HCT116 (cell line): ENCODE measurements around the gene DPP4.

Experiments used
- CBX3 ChIP-seq: IDR thresholded peaks from 2 replicates; pipeline ENCODE4 v1.6.1; 2012; ENCODE audit warnings: low read depth
- EZH2 ChIP-seq: fragments of 200-600 bp; sonication (generic); IDR thresholded peaks from 2 replicates; pipeline ENCODE4 v1.6.1; 2017; ENCODE audit warnings: antibody characterized with exemption, mixed run types
- FOSL1 ChIP-seq: IDR thresholded peaks from 2 replicates; pipeline ENCODE4 v1.6.1; 2012; ENCODE audit warnings: low read depth
- POLR2A ChIP-seq: IDR thresholded peaks from 2 replicates; pipeline ENCODE4 v1.7.0; 2011; ENCODE audit warnings: borderline replicate concordance; ENCODE audit not compliant: insufficient read depth, insufficient read length; ENCODE audit errors: extremely low read depth
- POLR2AphosphoS5 ChIP-seq: IDR thresholded peaks from 2 replicates; pipeline ENCODE4 v1.6.1; 2011; ENCODE audit warnings: mild to moderate bottlenecking, low read depth, low read length, moderate library complexity
- SIN3A ChIP-seq: IDR thresholded peaks from 2 replicates; pipeline ENCODE4 v1.6.1; 2012; ENCODE audit warnings: low read depth
- SP1 ChIP-seq: IDR thresholded peaks from 2 replicates; pipeline ENCODE4 v1.6.1; 2012; ENCODE audit warnings: low read depth
- ZNF274 ChIP-seq: fragments of 200-500 bp; sonication (Bioruptor generic); IDR thresholded peaks from 2 replicates; pipeline ENCODE4 v1.6.1; 2014; ENCODE audit warnings: mild to moderate bottlenecking, low read depth, low read length, inconsistent platforms
- TF ChIP-seq, protein P1 (sequence below): IDR thresholded peaks from 2 replicates; pipeline ENCODE4 v1.6.1; 2012; ENCODE audit warnings: low read depth
- TF ChIP-seq, protein P2 (sequence below), 3 experiments: fragments of 200-600 bp in 1 of 3; sonication (generic) in 1 of 3; IDR thresholded peaks in 2 of 3; conservative IDR thresholded peaks in 1 of 3; 2 replicates each; pipeline ENCODE4 v1.5.1; 2012 to 2017; ENCODE audit warnings: low read depth in 2 of 3, low read length in 2 of 3, antibody characterized with exemption in 1 of 3, borderline replicate concordance in 1 of 3, control low read depth in 1 of 3, mild to moderate bottlenecking in 1 of 3, mixed read lengths in 1 of 3, mixed run types in 1 of 3, moderate library complexity in 1 of 3; ENCODE audit not compliant: insufficient read depth in 1 of 3
- TF ChIP-seq, protein P3 (sequence below): IDR thresholded peaks from 2 replicates; pipeline ENCODE4 v1.6.1; 2012

DNA sequence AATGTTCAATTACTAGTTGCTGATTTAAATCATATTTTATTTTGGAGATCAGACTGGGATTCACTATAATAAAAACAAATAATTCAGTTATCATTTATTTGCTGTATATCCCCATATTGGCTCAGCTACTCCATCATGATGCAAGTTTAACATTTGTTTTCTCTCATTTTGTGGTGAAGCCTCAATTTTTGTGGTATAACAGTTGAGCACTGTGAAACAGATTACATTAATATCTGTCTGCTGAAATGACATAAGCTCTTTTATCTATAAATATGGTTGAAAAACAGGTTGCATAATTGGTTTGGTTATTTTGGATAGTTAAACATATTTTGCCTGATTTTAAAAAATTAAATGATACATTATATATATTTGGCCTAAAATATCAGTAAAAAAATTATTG, 67.7 kb downstream of the DPP4 start:
- TF ChIP-seq, protein P1, sequence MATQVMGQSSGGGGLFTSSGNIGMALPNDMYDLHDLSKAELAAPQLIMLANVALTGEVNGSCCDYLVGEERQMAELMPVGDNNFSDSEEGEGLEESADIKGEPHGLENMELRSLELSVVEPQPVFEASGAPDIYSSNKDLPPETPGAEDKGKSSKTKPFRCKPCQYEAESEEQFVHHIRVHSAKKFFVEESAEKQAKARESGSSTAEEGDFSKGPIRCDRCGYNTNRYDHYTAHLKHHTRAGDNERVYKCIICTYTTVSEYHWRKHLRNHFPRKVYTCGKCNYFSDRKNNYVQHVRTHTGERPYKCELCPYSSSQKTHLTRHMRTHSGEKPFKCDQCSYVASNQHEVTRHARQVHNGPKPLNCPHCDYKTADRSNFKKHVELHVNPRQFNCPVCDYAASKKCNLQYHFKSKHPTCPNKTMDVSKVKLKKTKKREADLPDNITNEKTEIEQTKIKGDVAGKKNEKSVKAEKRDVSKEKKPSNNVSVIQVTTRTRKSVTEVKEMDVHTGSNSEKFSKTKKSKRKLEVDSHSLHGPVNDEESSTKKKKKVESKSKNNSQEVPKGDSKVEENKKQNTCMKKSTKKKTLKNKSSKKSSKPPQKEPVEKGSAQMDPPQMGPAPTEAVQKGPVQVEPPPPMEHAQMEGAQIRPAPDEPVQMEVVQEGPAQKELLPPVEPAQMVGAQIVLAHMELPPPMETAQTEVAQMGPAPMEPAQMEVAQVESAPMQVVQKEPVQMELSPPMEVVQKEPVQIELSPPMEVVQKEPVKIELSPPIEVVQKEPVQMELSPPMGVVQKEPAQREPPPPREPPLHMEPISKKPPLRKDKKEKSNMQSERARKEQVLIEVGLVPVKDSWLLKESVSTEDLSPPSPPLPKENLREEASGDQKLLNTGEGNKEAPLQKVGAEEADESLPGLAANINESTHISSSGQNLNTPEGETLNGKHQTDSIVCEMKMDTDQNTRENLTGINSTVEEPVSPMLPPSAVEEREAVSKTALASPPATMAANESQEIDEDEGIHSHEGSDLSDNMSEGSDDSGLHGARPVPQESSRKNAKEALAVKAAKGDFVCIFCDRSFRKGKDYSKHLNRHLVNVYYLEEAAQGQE = no peak
- TF ChIP-seq POLR2A = no peak
- TF ChIP-seq, protein P2, sequence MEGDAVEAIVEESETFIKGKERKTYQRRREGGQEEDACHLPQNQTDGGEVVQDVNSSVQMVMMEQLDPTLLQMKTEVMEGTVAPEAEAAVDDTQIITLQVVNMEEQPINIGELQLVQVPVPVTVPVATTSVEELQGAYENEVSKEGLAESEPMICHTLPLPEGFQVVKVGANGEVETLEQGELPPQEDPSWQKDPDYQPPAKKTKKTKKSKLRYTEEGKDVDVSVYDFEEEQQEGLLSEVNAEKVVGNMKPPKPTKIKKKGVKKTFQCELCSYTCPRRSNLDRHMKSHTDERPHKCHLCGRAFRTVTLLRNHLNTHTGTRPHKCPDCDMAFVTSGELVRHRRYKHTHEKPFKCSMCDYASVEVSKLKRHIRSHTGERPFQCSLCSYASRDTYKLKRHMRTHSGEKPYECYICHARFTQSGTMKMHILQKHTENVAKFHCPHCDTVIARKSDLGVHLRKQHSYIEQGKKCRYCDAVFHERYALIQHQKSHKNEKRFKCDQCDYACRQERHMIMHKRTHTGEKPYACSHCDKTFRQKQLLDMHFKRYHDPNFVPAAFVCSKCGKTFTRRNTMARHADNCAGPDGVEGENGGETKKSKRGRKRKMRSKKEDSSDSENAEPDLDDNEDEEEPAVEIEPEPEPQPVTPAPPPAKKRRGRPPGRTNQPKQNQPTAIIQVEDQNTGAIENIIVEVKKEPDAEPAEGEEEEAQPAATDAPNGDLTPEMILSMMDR (IDR thresholded peaks at IDR 0.05 in 2 of 3, conservative IDR thresholded peaks at IDR 0.05 in 1 of 3; ENCODE audit: borderline replicate concordance in 1 of 3, insufficient read depth in 1 of 3, low read depth in 2 of 3, low read length in 2 of 3) = no peak
- no peak for TF ChIP-seq ZNF274
- no peak for TF ChIP-seq POLR2AphosphoS5
- no peak for TF ChIP-seq CBX3
- TF ChIP-seq, protein P3, sequence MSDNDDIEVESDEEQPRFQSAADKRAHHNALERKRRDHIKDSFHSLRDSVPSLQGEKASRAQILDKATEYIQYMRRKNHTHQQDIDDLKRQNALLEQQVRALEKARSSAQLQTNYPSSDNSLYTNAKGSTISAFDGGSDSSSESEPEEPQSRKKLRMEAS = no peak
- no peak for TF ChIP-seq FOSL1
- no peak for TF ChIP-seq SIN3A
- TF ChIP-seq EZH2 = no peak
- no peak for TF ChIP-seq SP1
